Measurements from ENCODE around the gene ULK4.

The ULK4 gene

DNA sequence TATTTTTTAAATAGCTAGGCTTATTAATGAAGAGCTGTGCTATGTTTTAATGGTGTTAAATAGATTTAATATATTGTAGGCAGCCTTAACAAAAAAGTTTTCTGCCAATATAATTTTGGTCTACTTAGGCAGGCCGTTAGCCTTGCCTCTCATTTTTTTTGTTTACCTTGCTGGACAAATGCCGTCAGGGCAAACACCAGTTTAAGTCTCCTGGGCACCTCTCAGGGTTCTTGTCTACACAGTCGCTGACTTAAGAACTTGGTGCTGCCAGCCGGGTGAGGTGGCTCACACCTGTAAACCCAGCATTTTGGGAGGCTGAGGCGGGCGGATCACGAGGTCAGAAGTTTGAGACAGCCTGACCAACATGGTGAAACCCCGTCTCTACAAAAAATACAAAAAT, 153.3 kb downstream of the ULK4 start:
- in situ Hi-C loops (cut with HindIII; ENCODE audit: low pct_ligation_motif_present, low sequenced_read_pairs), result no loop called here
- TF ChIP-seq, protein P1, sequence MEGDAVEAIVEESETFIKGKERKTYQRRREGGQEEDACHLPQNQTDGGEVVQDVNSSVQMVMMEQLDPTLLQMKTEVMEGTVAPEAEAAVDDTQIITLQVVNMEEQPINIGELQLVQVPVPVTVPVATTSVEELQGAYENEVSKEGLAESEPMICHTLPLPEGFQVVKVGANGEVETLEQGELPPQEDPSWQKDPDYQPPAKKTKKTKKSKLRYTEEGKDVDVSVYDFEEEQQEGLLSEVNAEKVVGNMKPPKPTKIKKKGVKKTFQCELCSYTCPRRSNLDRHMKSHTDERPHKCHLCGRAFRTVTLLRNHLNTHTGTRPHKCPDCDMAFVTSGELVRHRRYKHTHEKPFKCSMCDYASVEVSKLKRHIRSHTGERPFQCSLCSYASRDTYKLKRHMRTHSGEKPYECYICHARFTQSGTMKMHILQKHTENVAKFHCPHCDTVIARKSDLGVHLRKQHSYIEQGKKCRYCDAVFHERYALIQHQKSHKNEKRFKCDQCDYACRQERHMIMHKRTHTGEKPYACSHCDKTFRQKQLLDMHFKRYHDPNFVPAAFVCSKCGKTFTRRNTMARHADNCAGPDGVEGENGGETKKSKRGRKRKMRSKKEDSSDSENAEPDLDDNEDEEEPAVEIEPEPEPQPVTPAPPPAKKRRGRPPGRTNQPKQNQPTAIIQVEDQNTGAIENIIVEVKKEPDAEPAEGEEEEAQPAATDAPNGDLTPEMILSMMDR (IDR thresholded peaks at IDR 0.05; ENCODE audit: low read depth, low read length, missing control alignments), result no peak

DNA sequence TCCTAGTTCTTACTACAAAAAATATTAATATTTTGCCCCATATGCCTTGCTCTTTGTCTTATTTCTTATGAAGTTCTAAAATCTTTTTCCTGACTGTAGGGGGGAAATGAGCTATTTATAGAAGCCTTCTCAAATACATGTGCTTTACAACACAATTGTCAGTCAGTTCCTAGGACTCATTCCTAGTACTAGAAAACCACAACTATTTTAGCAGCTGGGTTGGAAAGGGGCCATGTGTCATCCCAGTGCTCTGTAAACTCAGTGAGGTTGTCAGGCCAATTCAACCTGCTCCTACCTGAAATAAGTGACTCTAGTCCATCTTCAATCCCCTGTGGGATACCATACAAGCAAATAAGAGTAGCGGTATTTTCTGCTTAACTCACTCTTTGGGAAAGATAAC, 153.8 kb downstream of the ULK4 start:
- Histone ChIP-seq H3K27ac (no peak overlapping the region), H3K27me3 (replicated peaks) (no peaks in the 10 kb centered on the region), H3K36me3 (replicated peaks) (no peaks in the 10 kb centered on the region), H3K4me3 (ENCODE audit: low read depth, low read length) (no peak overlapping the region)
- DNase-seq, result peak; percentile 75
- in situ Hi-C loops (cut with HindIII; ENCODE audit: low pct_ligation_motif_present, low sequenced_read_pairs), result no loop called here
- TF ChIP-seq, protein P1 (IDR thresholded peaks at IDR 0.05; ENCODE audit: low read depth, low read length, missing control alignments), result no peak

More for the DNA sequence above, 153.3 kb downstream of the ULK4 start:
- Histone ChIP-seq H3K36me3 (replicated peaks) (no peaks in the 10 kb centered on the region), H3K27me3 (replicated peaks) (no peaks in the 10 kb centered on the region), H3K27ac (no peak overlapping the region), H3K4me3 (ENCODE audit: low read depth, low read length) (no peak overlapping the region)
- no peak for DNase-seq

DNA sequence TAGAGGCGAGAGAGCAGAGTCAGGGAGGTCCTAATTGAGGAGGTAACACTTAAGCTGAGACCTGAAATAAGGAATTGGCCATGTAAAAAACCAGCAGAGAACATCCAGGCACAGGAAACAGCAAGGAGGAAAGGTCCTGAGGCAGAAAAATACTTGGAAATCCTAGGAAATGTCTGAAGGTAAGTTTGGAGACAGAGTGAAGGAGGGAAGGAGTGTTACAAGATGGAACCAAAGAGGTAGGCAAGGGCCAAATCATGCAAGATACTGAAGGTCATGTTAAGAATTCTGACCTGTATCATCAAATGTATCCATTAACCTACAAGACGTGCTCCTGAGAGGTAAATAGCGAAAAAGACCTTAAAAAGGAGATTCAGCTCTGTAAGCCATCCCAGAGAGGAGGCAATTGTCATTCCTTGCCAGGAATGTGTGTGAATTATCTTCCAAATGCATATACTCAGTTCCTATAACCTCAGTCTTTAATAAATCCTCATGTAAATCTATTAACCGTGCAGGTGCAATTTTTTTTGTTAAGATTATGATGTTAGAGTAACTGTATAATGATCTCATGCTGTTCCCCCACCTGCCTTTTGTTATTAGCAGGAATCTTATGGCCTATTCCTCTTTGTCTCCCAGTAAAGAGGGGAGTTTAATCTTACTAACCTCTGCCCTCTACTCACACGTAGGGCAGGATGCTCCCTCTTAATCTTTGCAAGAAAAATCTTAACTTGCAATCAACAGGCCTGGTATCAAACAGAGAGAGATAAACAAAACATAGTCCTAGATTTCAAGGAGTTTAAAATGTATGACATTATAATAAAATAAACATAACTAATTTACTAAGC, 166.9 kb downstream of the ULK4 start:
- Histone ChIP-seq H3K4me3 (ENCODE audit: low read depth, low read length) (no peak overlapping the region), H3K27ac (no peak overlapping the region), H3K27me3 (replicated peaks) (no peaks in the 10 kb centered on the region), H3K36me3 (replicated peaks) (no peaks in the 10 kb centered on the region)
- no peak for DNase-seq
- in situ Hi-C loops (cut with HindIII; ENCODE audit: low pct_ligation_motif_present, low sequenced_read_pairs), result no loop called here
- TF ChIP-seq, protein P1 (IDR thresholded peaks at IDR 0.05; ENCODE audit: low read depth, low read length, missing control alignments), result no peak

DNA sequence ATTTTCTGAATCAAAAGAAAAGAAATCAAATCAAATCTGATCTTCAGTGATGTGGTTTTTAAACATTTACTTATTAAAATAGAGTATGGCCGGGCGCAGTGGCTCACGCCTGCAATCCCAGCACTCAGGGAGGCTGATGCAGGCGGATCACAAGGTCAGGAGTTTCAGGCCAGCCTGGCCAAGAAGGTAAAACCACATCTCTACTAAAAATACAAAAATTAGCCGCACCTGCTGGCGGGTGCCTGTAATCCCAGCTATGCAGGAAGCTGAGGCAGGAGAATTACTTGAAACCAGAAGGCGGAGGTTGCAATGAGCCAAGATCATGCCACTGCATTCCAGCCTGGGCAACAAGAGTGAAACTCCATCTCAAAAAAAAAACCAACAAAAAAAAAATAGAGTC, 169.1 kb downstream of the ULK4 start:
- in situ Hi-C loops (cut with HindIII; ENCODE audit: low pct_ligation_motif_present, low sequenced_read_pairs), result no loop called here
- H3K4me3 ChIP-seq (ENCODE audit: low read depth, low read length), result no peak overlapping the region

DNA sequence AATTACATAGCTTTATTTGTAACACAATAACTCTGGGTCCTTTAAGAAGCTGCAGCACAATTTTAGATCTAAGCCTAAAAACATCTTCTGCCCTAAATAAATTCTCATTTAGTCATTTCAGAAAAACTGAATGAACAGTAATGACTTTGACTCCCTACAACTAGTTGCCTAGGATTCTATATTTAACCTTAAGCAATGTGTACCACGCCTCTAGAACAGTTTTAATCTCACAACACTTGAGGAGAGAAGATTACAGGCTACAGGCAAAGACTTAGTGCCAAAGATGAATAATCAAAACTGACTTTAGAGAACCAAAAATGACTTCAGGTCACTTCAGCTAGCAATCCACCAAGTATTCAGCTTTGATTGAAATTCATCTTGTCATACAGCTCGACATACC, 192.8 kb downstream of the ULK4 start:
- no peak overlapping the region for H3K4me3 ChIP-seq (ENCODE audit: low read depth, low read length)
- no peaks in the 10 kb centered on the region for H3K36me3 ChIP-seq (replicated peaks)
- H3K27me3 ChIP-seq (replicated peaks), result no peaks in the 10 kb centered on the region
- TF ChIP-seq, protein P1 (IDR thresholded peaks at IDR 0.05; ENCODE audit: low read depth, low read length, missing control alignments), result no peak
- in situ Hi-C loops (cut with HindIII; ENCODE audit: low pct_ligation_motif_present, low sequenced_read_pairs), result no loop called here
- no peak for DNase-seq
- no peak overlapping the region for H3K27ac ChIP-seq

More for the DNA sequence above, 169.1 kb downstream of the ULK4 start:
- TF ChIP-seq, protein P1 (IDR thresholded peaks at IDR 0.05; ENCODE audit: low read depth, low read length, missing control alignments), result no peak
- Histone ChIP-seq H3K27ac (no peak overlapping the region), H3K27me3 (replicated peaks) (no peaks in the 10 kb centered on the region), H3K36me3 (replicated peaks) (no peaks in the 10 kb centered on the region)
- DNase-seq, result no peak

Measured in brain microvascular endothelial cell (primary cell).